ENCODE results near the gene TIMM13. TPM values are rescaled to one million over a fixed set of nuclear protein-coding genes. Genes with fewer than 3 reads are reported as not detected.
"Not testable (repeated sequence)": the region's sequence is repeated elsewhere in the genome, so short reads cannot be mapped to it uniquely, and the experiment has no call there.

Gene TIMM13
- total RNA-seq, 1 experiment from 2014 or later: 30.7 TPM

DNA sequence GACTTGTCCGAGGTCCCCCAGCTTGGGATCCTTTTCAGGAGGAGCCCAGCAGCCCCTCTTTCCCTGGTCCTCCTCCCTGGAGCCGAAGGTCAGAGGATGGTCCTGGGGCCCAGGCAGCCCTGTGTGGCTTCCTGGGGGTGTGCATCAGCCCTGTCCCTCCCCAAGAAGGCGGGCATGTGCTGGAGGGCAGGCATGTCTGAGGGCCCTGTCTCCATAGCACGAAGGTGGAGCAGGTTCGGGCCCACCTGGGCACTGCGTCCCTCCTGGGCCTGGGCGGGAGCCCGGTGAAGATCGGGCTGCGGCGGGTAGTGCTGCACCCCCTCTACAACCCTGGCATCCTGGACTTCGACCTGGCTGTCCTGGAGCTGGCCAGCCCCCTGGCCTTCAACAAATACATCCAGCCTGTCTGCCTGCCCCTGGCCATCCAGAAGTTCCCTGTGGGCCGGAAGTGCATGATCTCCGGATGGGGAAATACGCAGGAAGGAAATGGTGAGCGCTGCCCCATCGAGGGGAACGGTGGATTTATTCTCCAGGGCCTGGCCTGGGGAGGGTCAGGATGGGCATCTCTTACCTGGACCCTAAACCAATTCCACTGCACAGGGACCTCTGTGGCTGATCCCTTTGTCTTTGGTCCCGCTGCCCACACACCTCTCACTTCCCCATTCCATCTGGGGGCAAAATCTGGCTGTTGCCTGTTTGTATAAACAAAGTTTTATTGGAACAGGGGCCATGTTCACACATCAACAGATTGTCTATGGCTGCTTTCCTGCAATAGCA lies 10.9 kb downstream of the TIMM13 start:
- no peak for DNase-seq (ENCODE audit: extremely low read depth, low read depth)

DNA sequence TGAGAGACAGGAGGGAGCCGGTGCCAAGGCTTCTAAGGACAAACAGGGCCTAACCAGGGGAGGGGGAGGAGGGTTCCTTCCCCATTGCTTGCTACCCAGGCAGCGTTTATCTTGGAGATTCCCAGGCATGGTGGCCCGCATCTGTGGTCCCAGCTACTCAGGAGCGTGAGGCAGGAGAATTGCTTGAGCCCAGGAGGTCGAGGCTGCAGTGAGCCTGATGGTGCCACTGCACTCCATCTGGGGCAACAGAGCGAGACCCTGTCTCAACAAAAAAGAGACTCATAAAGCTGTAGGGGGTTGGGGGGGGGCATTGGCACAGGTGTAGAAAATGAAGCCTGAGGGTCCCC lies 11.4 kb downstream of the TIMM13 start:
- DNase-seq (ENCODE audit: extremely low read depth, low read depth): no peak

DNA sequence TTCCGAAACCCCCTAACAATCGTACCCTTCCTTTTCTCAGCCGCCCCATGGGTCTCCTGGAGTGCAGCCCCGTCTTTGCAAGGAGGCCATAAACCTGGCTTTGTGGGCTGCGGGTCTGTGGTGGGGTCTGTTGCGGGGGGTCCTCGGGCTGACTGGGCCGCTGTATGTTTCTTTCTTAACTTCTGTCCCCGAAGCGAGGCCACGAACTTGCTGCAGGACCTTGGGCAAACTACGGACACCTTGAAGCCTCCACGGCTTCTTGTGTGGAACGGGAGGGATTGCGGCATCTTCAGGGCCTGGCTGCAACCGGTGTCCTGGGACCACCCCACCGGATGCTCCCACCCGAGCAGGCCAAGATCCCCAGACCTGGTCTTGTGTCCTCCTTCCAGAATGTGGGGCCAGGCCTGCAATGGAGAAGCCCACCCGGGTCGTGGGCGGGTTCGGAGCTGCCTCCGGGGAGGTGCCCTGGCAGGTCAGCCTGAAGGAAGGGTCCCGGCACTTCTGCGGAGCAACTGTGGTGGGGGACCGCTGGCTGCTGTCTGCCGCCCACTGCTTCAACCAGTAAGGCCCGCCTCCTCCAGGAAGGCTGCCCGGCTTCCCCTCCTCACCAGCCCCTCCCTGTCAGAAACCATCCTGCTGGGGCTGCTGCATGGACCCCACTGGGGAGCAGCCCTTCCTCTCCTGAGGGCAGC lies 12.0 kb downstream of the TIMM13 start:
- no peak for DNase-seq (ENCODE audit: extremely low read depth, low read depth)

DNA sequence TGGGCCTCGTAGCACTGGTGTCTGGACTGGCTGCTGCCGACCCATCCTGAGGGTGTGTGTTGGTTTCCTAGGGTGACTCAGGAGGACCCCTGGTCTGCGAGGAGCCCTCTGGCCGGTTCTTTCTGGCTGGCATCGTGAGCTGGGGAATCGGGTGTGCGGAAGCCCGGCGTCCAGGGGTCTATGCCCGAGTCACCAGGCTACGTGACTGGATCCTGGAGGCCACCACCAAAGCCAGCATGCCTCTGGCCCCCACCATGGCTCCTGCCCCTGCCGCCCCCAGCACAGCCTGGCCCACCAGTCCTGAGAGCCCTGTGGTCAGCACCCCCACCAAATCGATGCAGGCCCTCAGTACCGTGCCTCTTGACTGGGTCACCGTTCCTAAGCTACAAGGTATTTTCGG lies 13.8 kb downstream of the TIMM13 start:
- no peak for DNase-seq (ENCODE audit: extremely low read depth, low read depth)

DNA sequence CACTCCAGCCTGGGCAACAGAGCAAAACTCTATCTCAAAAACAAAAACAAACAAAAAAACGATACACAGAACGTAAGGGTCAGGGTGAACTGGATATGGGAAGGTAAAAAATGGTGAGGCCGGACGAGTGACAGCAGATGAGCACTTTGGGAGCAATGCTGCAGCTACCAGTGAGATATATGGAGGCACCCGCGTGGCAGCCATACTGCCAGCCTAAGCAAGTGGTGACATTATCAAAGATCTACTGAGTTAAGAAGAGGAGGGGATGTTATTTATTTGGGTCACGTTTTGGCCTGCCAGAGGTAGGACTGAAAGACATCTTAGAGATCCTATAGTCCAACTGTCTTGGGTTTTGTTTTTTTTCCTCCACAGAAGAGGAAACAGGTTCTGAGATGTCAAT lies 14.2 kb downstream of the TIMM13 start:
- no peak for DNase-seq (ENCODE audit: extremely low read depth, low read depth)

DNA sequence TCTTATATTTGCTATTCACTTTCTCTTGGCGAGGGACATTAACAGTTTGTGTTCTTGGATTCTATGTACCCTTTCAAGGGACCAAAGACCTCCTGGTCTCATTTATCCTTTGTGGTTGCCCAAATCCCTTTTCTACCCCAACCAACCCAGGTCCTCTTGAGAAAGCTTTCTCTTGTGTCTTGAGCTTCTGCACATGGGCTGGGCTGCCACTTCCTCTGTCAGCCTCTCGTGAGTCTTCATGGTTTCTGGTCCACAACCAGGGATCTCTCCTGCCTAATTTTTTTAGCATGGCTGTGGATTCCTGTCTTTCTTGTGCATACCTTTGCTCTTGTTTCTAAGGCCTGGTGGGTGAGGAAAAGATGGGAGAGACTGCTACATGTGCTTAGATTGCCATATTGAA lies 14.9 kb downstream of the TIMM13 start:
- DNase-seq (ENCODE audit: extremely low read depth, low read depth): no peak

DNA sequence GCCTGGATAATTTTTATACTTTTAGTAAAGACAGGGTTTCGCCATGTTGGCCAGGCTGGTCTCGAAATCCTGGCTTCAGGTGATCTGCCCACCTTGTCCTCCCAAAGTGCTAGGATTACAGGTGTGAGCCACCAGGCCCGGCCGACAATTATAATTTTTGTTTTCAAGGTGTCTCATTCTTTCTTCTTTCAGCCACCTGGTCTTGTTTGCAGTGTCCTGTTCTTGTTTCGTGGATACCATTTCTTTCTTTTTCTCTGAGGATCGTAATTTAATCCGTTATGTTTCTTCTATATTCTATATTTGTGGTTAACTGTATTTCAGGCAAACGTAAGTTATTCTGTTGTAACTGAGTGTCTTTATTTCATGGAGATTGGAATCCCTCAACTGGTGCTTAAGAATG lies 15.7 kb downstream of the TIMM13 start:
- no peak for DNase-seq (ENCODE audit: extremely low read depth, low read depth)

DNA sequence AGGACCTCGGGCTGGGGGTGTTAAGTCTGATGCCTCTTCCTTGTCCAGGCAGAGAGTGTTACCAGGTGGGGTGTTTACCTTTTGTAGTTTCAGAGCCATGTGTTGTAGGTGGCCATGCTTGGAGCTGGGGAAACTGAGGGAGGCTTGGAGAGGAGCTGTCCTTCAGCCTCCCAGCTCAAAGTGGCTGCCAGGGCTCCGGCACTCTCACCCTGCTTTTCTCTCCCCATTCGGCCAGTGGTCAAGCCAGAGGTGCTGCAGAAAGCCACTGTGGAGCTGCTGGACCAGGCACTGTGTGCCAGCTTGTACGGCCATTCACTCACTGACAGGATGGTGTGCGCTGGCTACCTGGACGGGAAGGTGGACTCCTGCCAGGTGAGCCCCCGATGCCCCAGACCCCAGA lies 17.4 kb downstream of the TIMM13 start:
- no peak for DNase-seq (ENCODE audit: extremely low read depth, low read depth)

DNA sequence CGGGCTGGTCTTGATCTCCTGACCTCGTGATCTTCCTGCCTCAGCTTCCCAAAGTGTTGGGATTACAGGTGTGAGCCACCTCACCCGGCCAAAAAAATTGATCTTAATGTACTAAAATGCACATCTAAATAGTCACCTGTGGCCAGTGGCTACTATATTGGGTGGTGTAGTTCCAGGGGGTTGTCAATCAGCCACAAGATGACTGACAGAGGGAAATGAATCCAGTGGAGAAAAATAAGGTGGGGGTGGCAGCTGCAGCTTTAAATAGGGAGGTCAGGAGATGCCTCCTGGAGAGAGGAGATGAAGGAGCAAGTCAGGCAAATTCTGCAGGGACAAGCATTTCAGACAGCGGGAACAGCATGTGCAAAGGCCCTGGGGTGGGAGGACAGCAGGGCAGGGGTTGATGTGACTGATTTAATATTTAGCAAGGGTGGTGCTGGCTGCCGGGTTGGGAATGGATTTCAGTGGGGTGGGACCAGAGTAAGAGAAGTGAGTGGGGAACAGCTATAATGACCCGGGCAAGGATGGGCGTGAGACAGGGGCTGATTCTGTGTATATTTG lies 18.0 kb downstream of the TIMM13 start:
- no peak for DNase-seq (ENCODE audit: extremely low read depth, low read depth)

DNA sequence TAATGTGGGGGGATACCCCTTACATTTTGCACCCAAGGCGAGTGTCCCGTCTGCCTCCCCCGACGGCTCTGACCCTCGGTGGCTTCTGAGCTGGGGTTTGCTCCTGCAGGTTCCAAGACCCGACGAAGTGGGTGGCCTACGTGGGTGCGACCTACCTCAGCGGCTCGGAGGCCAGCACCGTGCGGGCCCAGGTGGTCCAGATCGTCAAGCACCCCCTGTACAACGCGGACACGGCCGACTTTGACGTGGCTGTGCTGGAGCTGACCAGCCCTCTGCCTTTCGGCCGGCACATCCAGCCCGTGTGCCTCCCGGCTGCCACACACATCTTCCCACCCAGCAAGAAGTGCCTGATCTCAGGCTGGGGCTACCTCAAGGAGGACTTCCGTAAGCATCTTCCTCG lies 19.1 kb downstream of the TIMM13 start:
- no peak for DNase-seq (ENCODE audit: extremely low read depth, low read depth)

DNA sequence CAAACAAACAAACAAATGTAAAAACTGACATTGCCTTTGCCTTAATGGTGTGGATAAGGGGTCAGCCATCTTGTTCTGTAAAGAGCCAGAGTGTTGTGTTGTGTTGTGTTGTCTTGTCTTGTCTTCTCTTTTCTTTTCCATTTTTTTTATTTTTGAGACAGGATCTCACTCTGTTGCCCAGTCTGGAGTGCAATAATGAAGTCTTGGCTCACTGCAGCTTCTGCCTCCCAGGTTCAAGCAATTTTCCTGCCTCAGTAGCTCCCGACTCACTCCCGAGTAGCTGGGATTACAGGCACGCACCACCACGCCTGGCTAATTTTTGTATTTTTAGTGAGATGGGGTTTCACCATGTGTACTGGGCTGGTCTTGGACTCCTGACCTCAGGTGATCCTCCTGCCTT lies 27.8 kb downstream of the TIMM13 start:
- no peak for DNase-seq (ENCODE audit: extremely low read depth, low read depth)

DNA sequence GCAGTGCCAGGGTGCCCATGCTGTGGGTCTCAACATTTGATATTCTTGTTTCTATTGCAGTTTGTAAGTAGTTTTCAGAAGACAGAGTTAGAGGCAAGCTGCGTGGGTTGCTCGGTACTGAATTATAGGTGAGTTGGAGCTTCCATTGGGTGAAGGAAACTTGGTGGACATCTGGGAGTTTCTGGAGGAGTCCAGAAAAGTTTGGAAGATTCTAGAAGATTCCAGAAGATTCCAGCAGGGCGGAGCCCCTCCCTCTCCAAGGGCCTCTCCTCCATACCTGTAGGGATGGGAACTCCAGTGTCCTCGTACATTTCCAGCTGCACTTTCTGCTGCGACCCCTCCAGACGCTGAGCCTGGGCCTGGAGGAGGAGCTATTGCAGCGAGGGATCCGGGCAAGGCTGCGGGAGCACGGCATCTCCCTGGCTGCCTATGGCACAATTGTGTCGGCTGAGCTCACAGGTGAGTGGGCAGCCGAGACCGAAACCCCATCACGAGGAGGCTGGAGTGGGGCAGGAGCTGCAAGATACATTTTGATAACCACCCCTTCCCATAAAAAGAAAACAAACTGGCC lies 28.6 kb downstream of the TIMM13 start:
- no peak for DNase-seq (ENCODE audit: extremely low read depth, low read depth)

DNA sequence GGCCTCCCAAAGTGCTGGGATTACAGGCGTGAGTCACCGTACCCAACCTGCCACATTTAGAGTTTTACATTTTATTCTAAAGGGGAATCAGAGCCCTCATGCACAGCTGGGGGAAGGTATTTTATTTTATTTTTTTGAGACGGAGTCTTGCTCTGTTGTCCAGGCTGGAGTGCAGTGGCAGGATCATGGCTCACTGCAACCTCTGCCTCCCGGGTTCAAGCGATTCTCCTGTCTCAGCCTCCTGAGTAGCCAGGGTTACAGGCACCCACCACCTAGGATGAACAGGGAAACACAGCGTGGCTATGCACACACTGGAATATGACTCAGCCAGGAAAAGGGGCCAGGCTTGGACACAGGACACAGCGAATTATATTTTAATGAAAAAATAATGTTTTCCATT lies 30.2 kb downstream of the TIMM13 start:
- not testable (repeated sequence) for DNase-seq (ENCODE audit: extremely low read depth, low read depth)

DNA sequence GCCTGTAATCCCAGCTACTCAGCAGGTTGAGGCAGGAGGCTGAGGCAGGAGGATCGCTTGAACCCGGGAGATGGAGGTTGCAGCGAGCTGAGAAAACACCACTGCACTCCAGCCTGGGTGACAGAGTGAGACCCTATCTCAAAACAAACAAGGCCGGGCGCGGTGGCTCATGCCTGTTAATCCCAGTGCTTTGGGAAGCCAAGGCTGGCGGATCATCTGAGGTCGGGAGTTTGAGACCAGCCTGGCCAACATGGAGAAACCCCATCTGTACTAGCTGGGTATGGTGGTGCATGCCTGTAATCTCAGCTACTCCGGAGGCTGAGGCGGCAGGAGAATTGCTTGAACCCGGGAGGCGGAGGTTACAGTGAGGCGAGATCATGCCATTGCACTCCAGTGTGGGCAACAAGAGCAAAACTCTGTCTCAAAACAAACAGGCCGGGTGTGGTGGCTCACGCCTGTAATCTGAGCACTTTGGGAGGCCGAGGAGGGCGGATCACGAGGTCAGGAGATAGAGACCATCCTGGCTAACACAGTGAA lies 32.0 kb downstream of the TIMM13 start:
- not testable (repeated sequence) for DNase-seq (ENCODE audit: extremely low read depth, low read depth)

DNA sequence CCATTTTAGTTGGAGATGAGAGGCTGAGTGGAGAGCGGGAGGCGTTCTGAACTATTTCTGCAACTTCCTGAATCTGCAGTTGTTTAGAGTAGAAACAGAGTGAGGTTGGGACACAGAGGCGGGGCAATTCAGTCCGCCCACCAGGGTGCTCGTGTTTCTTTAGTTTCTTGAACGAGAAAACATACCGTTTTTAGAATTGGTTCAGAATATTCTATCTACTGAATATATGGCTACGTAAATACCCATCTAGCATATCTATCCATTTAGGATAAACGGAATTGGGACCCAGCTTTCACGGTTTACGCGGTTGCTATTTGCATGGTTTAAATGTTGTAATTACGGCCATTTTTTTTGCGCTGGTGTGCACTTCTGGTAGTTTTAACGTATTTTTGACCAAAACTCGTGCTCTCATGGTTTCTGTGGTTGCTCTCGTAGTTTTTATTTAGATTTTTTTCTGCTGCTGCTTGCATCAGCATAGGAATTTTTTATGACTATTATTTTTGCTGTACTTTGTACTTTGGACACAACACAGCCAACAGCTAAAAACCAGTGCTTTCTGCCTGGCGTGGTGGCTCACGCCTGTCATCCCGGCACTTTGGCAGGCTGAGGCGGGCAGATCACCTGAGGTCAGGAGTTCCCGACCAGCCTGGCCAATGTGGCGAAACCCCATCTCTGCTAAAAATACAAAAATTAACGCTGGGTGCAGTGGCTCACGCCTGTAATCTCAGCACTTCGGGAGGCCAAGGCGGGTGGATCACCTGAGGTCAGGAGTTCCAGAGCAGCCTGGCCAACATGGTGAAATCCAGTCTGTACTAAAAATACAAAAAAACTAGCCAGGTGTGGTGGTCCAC lies 32.7 kb downstream of the TIMM13 start:
- no peak for DNase-seq (ENCODE audit: extremely low read depth, low read depth)

DNA sequence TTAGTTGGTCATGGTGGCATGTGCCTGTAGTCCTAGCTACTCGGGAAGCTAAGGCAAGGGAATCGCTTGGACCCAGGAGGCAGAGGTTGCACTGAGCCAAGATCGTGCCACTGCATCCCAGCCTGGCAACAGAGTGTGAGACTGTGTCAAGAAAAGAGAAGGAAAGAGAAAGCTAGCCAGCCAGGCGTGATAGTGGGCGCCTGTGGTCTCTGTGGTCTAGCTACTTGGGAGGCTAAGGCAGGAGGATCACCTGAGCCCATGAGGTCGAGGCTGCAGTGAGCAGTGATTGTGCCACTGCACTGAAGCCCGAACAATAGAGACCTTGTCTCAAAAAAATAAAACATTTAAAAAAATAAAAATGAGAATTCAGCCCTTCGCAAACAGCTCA lies 33.3 kb downstream of the TIMM13 start:
- no peak for DNase-seq (ENCODE audit: extremely low read depth, low read depth)

DNA sequence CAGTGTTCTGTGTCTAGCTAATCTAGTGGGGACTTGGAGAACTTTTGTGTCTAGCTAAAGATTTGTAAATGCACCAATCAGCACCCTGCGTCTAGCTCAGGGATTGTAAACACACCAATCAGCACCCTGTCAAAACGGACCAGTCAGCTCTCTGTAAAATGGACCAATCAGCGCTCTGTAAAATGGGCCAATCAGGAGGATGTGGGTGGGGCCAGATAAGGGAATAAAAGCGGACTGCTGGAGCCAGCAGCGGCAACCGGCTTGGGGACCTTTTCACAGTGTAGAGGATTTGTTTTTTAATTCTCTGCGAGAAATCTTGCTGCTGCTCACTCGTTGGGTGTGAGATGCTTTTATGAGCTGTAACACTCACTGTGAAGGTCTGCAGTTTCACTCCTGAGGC lies 34.5 kb downstream of the TIMM13 start:
- DNase-seq (ENCODE audit: extremely low read depth, low read depth): not testable (repeated sequence)

DNA sequence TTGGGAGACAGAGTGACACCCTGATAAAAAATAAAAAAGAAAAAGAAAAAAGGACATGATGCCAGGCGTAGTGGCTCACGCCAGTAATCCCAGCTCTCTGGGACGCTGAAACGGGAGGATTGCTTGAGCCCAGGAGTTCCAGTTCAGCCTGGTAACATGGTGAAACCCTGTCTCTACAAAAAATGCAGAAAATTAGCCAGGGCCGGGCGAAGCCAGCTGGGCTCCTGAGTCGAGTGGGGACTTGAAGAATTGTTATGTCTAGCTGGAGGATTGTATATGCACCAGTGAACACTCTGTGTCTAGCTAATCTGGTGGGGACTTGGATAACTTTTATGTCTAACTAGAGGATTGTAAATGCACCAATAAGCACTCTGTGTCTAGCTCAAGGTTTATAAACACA lies 35.0 kb downstream of the TIMM13 start:
- no peak for DNase-seq (ENCODE audit: extremely low read depth, low read depth)

DNA sequence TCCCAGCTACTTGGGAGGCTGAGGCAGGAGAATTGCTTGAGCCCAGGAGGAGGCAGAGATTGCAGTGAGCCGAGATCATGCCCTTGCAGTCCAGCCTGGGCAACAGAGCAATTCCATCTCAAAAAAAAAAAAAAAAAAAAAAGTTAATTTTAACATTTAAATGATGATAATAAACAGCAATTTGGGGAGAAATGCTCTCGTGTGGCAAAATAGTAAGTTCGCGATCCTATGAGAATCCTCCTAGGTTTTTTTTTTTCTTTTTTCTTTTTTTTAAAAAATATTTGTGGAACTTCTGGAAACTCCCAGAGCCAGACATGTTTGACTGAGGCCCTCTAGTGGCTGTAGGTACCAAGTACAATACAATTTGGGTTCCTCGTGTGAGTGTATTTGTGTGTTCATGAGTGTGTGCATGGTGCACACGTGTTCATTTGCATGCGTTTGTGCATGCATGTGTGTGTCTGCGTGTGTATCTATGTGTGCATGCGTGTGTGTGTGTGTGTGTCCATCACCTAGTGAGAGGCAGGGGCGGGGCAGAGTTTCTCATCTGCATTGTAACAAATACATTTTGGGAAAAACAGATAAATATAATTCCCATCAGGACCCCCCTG lies 36.2 kb downstream of the TIMM13 start:
- DNase-seq (ENCODE audit: extremely low read depth, low read depth): peak; percentile 48

DNA sequence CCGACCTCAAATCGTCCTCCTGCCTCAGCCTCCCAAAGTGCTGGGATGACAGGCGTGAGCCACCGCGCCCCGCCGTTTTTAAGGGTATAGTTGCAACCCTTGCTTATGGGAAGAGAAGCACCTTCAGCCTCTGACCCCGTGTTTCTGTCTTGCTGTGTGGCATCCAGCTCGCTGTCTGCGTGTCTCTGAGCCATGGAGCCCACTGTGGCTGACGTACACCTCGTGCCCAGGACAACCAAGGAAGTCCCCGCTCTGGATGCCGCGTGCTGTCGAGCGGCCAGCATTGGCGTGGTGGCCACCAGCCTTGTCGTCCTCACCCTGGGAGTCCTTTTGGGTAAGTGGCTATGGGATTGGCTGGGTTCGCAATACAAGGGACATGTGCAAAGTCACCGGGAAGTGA lies 37.8 kb downstream of the TIMM13 start:
- DNase-seq (ENCODE audit: extremely low read depth, low read depth): no peak
